HG02763 (cell line): ENCODE data around the gene HORMAD2.
"Not testable (repeated sequence)": the region's sequence is repeated elsewhere in the genome, so short reads cannot be mapped to it uniquely, and the experiment has no call there.

Source experiments
- ATAC-seq: cut with Tn5 transposase; IDR thresholded peaks from one replicate; pipeline ENCODE4 v1.9.1; 2021; ENCODE audit warnings: mild to moderate bottlenecking, moderate library complexity; ENCODE audit not compliant: unreplicated experiment

HORMAD2 gene

GRCh38 chr22:30056015-30056414 lies 24.2 kb upstream of the HORMAD2 start:
- ATAC-seq: no peak

DNA sequence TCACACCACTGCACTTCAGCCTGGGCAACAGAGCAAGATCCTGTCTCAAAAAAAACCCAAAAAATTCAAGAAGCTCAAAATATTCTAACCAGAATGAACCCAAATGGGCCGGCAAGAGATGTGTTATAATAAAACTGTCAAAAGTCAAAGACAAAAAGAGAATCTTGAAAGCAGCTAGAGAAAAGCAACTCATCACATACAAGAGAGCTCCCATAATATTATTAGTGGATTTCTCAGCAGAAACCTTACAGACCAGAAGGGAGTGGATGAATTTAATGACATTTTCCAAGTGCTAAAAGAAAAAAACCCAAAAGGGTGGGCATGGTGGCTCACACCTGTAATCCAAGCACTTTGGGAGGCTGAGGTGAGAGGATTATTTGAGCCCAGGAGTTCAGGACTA lies 22.9 kb upstream of the HORMAD2 start:
- no peak for ATAC-seq

DNA sequence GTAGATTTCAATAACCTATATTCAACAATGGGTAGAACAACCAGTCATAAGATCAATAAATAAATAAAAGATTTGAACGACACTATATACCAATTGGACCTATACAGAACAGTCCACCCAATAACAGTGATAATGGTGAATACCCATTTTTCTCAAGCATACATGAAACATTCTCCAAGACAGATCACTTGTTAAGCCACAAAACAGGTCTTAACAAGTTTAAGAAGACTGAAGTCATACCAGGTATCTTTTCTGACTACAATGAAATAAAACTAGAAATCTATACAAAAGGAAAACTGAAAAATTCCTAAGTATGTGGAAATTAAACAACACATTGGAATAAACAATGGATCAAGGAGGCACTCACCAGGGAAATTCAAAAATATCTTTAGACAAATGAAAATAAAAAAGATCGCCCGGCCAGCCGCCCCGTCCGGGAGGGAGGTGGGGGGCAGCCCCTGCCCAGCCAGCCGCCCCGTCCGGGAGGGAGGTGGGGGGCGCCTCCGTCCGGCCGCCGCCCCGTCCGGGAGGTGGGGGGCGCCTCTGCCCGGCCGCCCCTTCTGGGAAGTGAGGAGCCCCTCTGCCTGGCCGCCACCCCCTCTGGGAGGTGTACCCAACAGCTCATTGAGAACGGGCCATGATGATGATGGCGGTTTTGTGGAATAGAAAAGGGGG lies 20.8 kb upstream of the HORMAD2 start:
- not testable (repeated sequence) for ATAC-seq

DNA sequence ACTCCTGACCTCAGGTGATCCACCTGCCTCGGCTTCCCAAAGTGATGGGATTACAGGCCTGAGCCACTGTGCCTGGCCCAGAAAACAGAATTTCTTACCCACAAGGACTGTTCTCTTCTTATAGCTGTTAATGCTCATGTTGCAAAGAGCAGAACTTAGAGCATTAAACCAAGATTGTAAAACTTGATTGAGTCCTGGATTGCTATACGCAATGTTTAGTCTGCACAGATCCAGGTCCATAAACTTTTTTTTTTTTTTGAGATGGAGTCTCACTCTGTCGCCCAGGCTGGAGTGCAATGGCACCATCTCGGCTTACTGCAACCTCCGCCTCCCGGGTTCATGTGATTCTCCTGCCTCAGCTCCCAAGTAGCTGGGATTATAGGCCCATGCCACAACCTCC lies 19.2 kb upstream of the HORMAD2 start:
- not testable (repeated sequence) for ATAC-seq

GRCh38 chr22:30062259-30062658 lies 18.0 kb upstream of the HORMAD2 start:
- no peak for ATAC-seq

- no peak for ATAC-seq
These were observed 17.3 kb upstream of the HORMAD2 start for GRCh38 chr22:30062950-30063349.

GRCh38 chr22:30064172-30064571 lies 16.1 kb upstream of the HORMAD2 start:
- ATAC-seq: no peak

- no peak for ATAC-seq
These were observed 6.5 kb upstream of the HORMAD2 start for GRCh38 chr22:30073743-30074142.

DNA sequence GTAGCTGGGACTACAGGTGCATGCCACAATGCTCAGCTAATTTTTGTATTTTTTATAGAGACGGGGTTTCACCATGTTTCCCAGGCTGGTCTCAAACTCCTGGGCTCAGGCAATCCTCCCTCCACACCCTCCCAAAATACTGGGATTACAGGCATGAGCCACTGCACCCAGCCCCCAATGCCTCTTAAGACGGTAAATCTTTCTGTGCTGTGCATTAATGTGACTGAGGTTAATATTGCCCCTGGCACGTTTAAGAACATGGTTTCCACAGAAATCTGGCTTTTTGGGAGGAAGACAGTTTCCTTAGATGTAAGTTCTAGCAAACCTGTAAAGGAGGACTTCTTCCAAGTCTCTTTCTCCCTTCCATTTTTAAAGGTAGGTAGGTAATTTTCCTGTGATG lies 6.1 kb upstream of the HORMAD2 start:
- ATAC-seq: no peak

DNA sequence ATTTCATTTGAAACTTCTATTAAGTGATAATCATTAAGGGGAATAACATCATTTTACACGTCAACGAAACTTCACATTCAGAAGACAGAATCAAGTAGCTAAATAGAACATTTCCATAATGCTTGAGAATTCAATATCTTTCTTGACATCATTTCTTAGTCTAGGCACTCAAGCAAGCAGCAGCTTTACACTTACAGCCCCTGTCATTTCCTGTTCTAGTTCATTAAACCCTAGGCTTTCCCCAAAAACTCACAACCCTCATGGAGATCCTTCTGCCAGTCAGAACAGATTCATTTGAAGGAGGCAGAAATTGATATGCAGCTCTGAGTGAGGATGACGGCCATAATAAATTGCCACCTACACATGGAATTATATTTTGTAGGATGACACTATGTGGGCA lies 5.3 kb upstream of the HORMAD2 start:
- no peak for ATAC-seq

DNA sequence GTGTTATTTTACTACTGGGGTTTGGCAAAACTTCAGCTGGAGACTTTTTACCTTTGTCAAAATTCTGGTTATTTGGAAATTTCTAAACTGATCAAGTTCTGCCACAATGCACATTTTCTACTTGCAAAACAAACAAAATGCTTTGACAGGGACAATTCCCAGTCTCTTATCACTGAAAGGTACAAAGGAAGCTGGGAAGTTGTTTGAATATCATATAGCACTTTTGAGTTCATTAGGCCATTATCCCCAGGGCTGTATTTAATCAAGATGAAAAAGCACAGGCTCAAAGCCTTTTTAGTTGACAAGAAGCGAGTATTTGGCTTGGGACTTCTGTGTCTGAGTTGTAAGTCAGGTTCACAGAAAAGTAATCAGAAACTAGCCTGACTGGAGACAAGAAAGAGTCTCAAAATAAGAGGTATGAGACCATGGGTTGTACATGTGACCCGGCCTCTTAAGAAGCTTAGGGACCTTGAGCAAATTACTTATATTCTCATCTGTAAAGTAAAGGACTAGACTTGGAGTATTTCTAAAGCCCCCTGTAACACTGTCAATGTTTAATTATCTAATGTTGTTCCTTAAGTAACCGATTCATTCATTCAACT lies 2.9 kb upstream of the HORMAD2 start:
- no peak for ATAC-seq

DNA sequence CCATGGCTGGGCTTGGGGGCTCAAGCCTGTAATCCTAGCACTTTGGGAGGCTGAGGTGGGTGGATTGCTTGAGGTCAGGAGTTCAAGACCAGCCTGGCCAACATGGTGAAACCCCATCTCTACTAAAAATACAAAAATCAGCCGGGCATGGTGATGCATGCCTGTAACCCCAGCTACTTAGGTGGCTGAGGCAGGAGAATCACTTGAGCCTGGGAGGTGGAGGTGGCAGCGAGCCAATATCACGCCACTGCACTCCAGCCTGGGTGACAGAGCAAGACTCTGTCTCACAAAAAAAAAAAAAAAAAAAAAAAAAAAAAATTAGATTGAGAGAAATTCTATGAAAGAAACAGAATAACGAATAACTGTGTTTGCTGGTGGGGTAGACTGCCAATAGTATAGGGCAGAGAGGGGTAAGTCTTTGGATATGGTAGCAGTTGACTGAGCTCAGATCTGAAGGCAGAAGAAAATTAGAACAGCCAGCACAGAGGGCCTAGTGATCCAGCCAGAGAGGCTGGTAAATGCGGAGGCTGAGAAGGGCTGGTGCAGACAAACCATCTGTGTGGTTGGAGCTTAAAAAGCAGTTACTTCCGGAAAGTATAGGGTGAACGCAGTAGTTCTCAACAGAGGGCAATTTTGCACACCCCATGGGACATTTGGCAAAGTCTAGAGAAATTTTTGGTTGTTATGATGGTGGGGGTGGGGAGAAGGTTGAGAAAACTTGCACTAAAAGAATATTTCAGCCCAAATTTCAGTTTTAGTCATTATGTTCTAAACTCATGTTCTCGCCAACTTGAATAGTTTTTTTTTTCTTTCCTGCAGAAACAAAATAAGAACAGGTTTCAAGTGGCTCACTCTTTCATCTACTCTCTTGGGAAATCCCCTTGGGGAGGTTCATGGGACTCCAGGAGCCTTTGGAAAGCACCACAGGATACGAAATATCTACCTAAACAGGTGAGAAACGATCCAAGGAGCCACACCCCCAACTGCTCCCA lies 1.6 kb upstream of the HORMAD2 start:
- no peak for ATAC-seq

DNA sequence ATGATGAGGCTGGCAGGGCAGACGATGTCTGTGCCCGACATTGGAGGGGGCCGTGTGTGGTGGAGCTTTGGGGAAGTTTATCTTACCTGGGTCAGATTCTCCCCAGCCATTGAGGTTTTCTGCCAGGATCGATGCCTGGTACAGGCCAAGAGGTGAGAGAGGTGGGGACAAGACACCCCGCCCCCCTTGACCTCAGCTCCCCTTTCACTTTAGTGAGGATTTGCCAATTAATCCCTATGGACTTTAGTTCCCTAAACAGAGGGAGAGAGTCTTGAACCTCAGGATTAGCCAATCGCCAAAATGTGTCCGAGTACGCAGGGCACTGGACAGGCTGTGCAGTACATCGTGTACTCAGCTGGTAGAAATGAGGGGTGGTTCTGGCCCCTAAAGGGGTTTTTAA lies 541 bp downstream of the HORMAD2 start:
- ATAC-seq: no peak

- ATAC-seq: no peak
These were observed 6.2 kb downstream of the HORMAD2 start for GRCh38 chr22:30086496-30086895.

DNA sequence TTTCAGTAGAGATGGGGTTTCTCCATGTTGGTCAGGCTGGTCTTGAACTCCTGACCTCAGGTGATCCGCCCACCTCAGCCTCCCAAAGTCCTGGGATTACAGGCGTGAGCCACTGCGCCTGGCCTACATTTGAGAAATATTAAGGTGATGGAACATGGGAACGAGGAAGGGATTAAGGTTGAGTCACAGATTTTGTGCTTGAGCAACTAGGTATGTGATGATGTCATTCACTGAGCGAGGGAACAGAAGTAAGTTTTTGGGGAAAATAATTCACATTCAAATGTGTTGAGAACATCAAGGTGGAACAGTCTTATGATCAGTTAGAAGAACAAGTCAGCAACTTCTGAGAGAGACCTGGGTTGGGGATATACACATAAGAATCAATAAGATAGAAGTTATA lies 6.8 kb downstream of the HORMAD2 start:
- ATAC-seq: not testable (repeated sequence)

DNA sequence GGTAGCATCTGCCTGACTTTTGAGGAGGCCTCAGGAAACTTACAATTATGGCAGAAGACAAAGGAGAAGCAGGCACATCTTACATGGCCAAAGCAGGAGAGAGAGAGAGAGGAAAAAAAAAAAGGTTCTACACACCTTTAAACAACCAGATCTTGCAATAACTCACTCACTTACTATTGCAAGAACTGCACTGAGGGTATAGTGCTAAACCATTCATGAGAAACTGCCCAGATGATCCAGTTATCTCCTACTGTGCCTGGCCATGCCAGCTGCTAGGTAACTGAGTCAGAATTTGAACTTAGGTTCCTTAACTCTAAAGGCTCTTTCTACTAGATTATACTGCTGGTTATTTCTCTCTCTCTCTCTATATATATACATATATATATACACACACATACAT lies 7.3 kb downstream of the HORMAD2 start:
- ATAC-seq: no peak

GRCh38 chr22:30088468-30088867 lies 8.2 kb downstream of the HORMAD2 start:
- no peak for ATAC-seq

GRCh38 chr22:30089655-30089974 lies 9.4 kb downstream of the HORMAD2 start:
- no peak for ATAC-seq

DNA sequence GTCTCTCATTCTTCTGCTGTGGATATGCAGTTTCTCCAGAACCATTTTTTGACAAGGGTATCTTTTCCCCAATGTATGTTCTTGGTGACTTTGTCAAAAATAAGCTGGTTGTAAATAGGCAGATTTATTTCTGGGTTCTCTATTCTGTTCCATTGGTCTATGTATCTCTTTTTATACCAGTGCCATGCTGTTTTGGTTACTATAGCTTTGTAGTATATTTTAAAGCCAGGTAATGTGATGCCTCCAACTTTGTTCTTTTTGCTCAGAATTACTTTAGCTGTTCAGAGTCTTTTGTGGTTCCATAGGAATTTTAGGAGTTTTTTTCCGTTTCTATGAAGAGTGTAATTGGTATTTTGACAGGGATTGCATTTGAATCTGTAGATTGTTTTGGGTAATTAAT lies 12.4 kb downstream of the HORMAD2 start:
- ATAC-seq: no peak

- ATAC-seq: no peak
These were observed 14.5 kb downstream of the HORMAD2 start for GRCh38 chr22:30094804-30095203.

DNA sequence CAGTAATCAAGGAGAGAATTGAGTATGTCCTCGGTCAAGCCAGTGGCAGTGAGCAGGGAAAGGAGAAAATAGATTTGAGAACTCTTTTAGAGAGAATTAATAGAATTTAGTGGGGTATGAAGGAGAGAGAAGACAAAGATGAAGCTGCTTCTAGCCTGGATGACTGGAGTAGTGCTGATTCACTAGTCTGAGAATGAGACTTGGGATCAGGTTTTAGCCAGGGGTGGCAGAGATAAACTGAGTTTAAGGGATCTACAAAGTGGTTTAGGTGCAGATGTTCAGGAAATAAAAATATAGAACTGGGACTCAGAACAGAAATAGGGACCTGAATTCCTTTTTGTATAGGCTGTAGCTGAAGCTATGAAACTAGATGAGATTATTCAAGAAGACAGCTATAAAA lies 17.6 kb downstream of the HORMAD2 start:
- no peak for ATAC-seq

DNA sequence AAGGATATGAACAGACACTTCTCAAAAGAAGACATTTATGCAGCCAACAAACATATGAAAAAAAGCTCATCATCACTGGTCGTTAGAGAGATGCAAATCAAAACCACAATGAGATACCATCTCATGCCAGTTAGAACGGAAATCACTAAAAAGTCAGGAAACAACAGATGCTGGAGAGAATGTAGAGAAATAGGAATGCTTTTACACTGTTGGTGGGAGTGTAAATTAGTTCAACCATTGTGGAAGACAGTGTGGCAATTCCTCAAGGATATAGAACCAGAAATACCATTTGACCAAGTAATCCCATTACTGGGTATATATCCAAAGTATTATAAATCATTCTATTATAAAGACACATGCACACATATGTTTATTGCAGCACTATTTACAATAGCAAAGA lies 20.5 kb downstream of the HORMAD2 start:
- not testable (repeated sequence) for ATAC-seq
